K562 (cell line): ENCODE results near the gene LTBR. TPM values are rescaled to one million over a fixed set of nuclear protein-coding genes. Genes with fewer than 3 reads are reported as not detected.

Source experiments
- ATAC-seq: fragments of 200-7000 bp; cut with Tn5 transposase; 3 replicates; pipeline ENCODE4 v1.9.1; 2020; ENCODE audit warnings: moderate library complexity
- BruUV-seq: library from RNA; stranded (reverse); fragments of 400-500 nt; replicated peaks from 2 replicates; lab custom pipeline; 2021; lab: Mats Ljungman, UMichigan
- CTCF ChIA-PET: fragments of 300-600 bp; formaldehyde crosslinking; extraction: SDS; loops from one replicate; lab custom pipeline; 2021; ENCODE audit warnings: low intra/inter-chr PET ratio; lab: Yijun Ruan, JAX
- POLR2A ChIA-PET: fragments of 300-600, 350-650 bp; sonication (Branson Sonifier 250); formaldehyde crosslinking; extraction: SDS; loops from one replicate; lab custom pipeline; 2021; ENCODE audit warnings: antibody characterized with exemption, inconsistent platforms; lab: Yijun Ruan, JAX
- DNase-seq, 4 experiments: peaks; one replicate each; pipeline versions ENCODE4 v3.0.0 to v3.0.0-alpha.2; 2011 to 2018; ENCODE audit warnings: low spot score in 3 of 4, mixed read lengths in 3 of 4; ENCODE audit errors: extremely low read depth in 1 of 4
- FAIRE-seq: peaks from 2 replicates; lab custom pipeline; 2011; peaks lifted over from hg19 to GRCh38; lab: Jason Lieb, UNC
- H2AFZ ChIP-seq: 2 replicates; pipeline ENCODE4 v1.6.0; 2011; ENCODE audit warnings: low read depth, low read length, control low read depth, inconsistent platforms
- H3K27ac ChIP-seq: fragments of 200-600 bp; 3 replicates; pipeline ENCODE4 v1.8.0; 2011; ENCODE audit warnings: low read depth, mild to moderate bottlenecking, control low read depth, inconsistent platforms, low read length, moderate library complexity, mixed read lengths; ENCODE audit errors: extremely low read depth
- H3K27me3 ChIP-seq, 2 experiments: fragments of 300-600 bp in 1 of 2; 2 replicates in 1 of 2; 3 replicates in 1 of 2; pipeline versions ENCODE4 v1.6.0 to v1.8.0; 2011; ENCODE audit warnings: inconsistent platforms in 2 of 2, low read length in 2 of 2, mild to moderate bottlenecking in 1 of 2, mixed read lengths in 1 of 2, moderate library complexity in 1 of 2; ENCODE audit not compliant: control insufficient read depth in 2 of 2, insufficient read depth in 2 of 2
- H3K36me3 ChIP-seq: fragments of 300-600 bp; 3 replicates; pipeline ENCODE4 v1.8.0; 2011; ENCODE audit warnings: mild to moderate bottlenecking, low read length, inconsistent platforms; ENCODE audit not compliant: control insufficient read depth, insufficient read depth
- H3K4me1 ChIP-seq, 2 experiments: fragments of 200-600 bp in 1 of 2; replicated peaks in 1 of 2; 2 replicates in 1 of 2; 3 replicates in 1 of 2; pipeline versions ENCODE4 v1.5.1 to v1.8.0; 2011; ENCODE audit warnings: inconsistent platforms in 2 of 2, low read length in 2 of 2, mild to moderate bottlenecking in 1 of 2, mixed read lengths in 1 of 2, moderate library complexity in 1 of 2; ENCODE audit not compliant: control insufficient read depth in 2 of 2, insufficient read depth in 2 of 2
- H3K4me2 ChIP-seq: 2 replicates; pipeline ENCODE4 v1.6.1; 2011; ENCODE audit warnings: low read length, control low read depth, inconsistent platforms, mixed read lengths; ENCODE audit not compliant: insufficient read depth
- H3K4me3 ChIP-seq: fragments of 200-600 bp; sonication (generic), shearing (Covaris generic); 2 replicates; pipeline ENCODE4 v1.5.1; 2016; ENCODE audit warnings: control low read depth, inconsistent platforms
- H3K79me2 ChIP-seq: fragments of 200-600 bp; 3 replicates; pipeline ENCODE4 v1.8.0; 2011; ENCODE audit warnings: low read length, inconsistent platforms; ENCODE audit not compliant: control insufficient read depth, insufficient read depth
- H3K9ac ChIP-seq, 2 experiments: 2 replicates each; pipeline versions ENCODE4 v1.6.0 to v1.6.1; 2011; ENCODE audit warnings: low read depth in 2 of 2, low read length in 2 of 2, control low read depth in 1 of 2, inconsistent platforms in 1 of 2, mild to moderate bottlenecking in 1 of 2, mixed read lengths in 1 of 2; ENCODE audit not compliant: insufficient read depth in 1 of 2
- H3K9me1 ChIP-seq: one replicate; pipeline ENCODE4 v1.6.0; 2011; ENCODE audit warnings: inconsistent platforms, mild to moderate bottlenecking, low read length, moderate library complexity; ENCODE audit not compliant: control insufficient read depth, insufficient read depth
- H3K9me3 ChIP-seq: replicated peaks from 2 replicates; pipeline ENCODE4 v1.5.1; 2011; ENCODE audit warnings: low read depth, low read length, inconsistent platforms; ENCODE audit not compliant: control insufficient read depth, insufficient read depth
- H4K20me1 ChIP-seq: replicated peaks from 2 replicates; pipeline ENCODE4 v1.6.1; 2011; ENCODE audit warnings: low read length, inconsistent platforms, mixed read lengths; ENCODE audit not compliant: control insufficient read depth, insufficient read depth
- ATF1 ChIP-seq, 2 experiments: fragments of 450-650 bp in 1 of 2; IDR thresholded peaks; 2 replicates each; pipeline ENCODE4 v1.6.1; 2016; ENCODE audit warnings: missing compliant biosample characterization in 1 of 2, missing genetic modification characterization in 1 of 2
- BACH1 ChIP-seq: fragments of 200-800 bp; sonication (Bioruptor generic); IDR thresholded peaks from 2 replicates; pipeline ENCODE4 v1.6.1; 2016; ENCODE audit warnings: missing genetic modification characterization, missing compliant biosample characterization
- BDP1 ChIP-seq: IDR thresholded peaks from 3 replicates; pipeline ENCODE4 v1.6.1; 2011; ENCODE audit not compliant: insufficient read length, insufficient read depth
- CBFA2T2 ChIP-seq: fragments of 450-650 bp; conservative IDR thresholded peaks from 2 replicates; pipeline ENCODE4 v1.6.1; 2017; ENCODE audit warnings: mild to moderate bottlenecking
- CBX5 ChIP-seq: IDR thresholded peaks from 2 replicates; pipeline ENCODE4 v1.6.1; 2014; ENCODE audit warnings: low read depth, borderline replicate concordance
- EHMT2 ChIP-seq: fragments of 450-650 bp; IDR thresholded peaks from 2 replicates; pipeline ENCODE4 v1.6.1; 2018; ENCODE audit warnings: antibody characterized with exemption
- GATAD2B ChIP-seq: fragments of 450-650 bp; IDR thresholded peaks from 2 replicates; pipeline ENCODE4 v1.6.1; 2017; ENCODE audit warnings: mild to moderate bottlenecking, borderline replicate concordance
- LEF1 ChIP-seq: fragments of 450-650 bp; IDR thresholded peaks from 2 replicates; pipeline ENCODE4 v1.6.1; 2016; ENCODE audit warnings: mild to moderate bottlenecking
- NFIX ChIP-seq: fragments of 250-450 bp; sonication (Bioruptor Pico); IDR thresholded peaks from 2 replicates; pipeline ENCODE4 v1.4.0; 2020; ENCODE audit warnings: low read depth, mild to moderate bottlenecking, moderate library complexity
- POLR2A ChIP-seq: fragments of 450-650 bp; conservative IDR thresholded peaks from 2 replicates; pipeline ENCODE4 v1.6.1; 2016
- RBM14 ChIP-seq: fragments of 200-400 bp; formaldehyde crosslinking; IDR thresholded peaks from 2 replicates; pipeline ENCODE4 v1.6.1; 2018; ENCODE audit warnings: low read depth, mild to moderate bottlenecking, low read length, moderate library complexity, borderline replicate concordance; ENCODE audit not compliant: insufficient read depth
- SAFB ChIP-seq: fragments of 200-400 bp; formaldehyde crosslinking; IDR thresholded peaks from 2 replicates; pipeline ENCODE4 v1.6.1; 2017; ENCODE audit warnings: low read depth, low read length, borderline replicate concordance
- SETDB1 ChIP-seq: IDR thresholded peaks from one replicate; pipeline ENCODE4 v1.6.1; 2012; ENCODE audit warnings: low read length, control low read depth, inconsistent platforms
- STAT5B ChIP-seq: fragments of 250-450 bp; sonication (Bioruptor Pico); IDR thresholded peaks from 2 replicates; pipeline ENCODE4 v1.8.0; 2021; ENCODE audit warnings: mild to moderate bottlenecking, inconsistent platforms
- TGIF2 ChIP-seq: sonication (generic); formaldehyde crosslinking; IDR thresholded peaks from 2 replicates; pipeline ENCODE4 v1.8.1; 2022; ENCODE audit warnings: mild to moderate bottlenecking, missing genetic modification reagents, moderate library complexity
- ZC3H11A ChIP-seq: IDR thresholded peaks from 2 replicates; pipeline ENCODE4 v1.6.1; 2012; ENCODE audit warnings: low read depth, low read length, improper control_type of control experiment
- ZFP1 ChIP-seq: fragments of 450-650 bp; formaldehyde crosslinking; IDR thresholded peaks from 2 replicates; pipeline ENCODE4 v1.4.0; 2020; ENCODE audit warnings: mild to moderate bottlenecking, mixed read lengths
- ZNF24 ChIP-seq: fragments of 450-650 bp; IDR thresholded peaks from 2 replicates; pipeline ENCODE4 v1.6.1; 2016
- ZNF589 ChIP-seq: fragments of 200-800 bp; sonication (Bioruptor generic); IDR thresholded peaks from 2 replicates; pipeline ENCODE4 v1.6.1; 2016; ENCODE audit warnings: low read depth, missing genetic modification characterization, missing compliant biosample characterization
- ZNF79 ChIP-seq: fragments of 250-450 bp; sonication (Bioruptor Pico); IDR thresholded peaks from 2 replicates; pipeline ENCODE4 v1.4.0; 2020; ENCODE audit warnings: low read depth, mild to moderate bottlenecking, moderate library complexity
- WGBS: fragments of 100-300 bp; shearing (Covaris generic); methylation state at CpG from one replicate; pipeline ENCODE4 v1.1.6; 2016; ENCODE audit warnings: low coverage, mixed read lengths; ENCODE audit not compliant: insufficient coverage; ENCODE audit errors: missing lambda C conversion rate; 5-methylcytosine and 5-hydroxymethylcytosine counted together
- in situ Hi-C: fragments of 300-500 bp; cut with MboI; formaldehyde crosslinking; loops from 4 replicates; pipeline ENCODE4 v1.15.0; 2018; ENCODE audit warnings: inconsistent platforms, mixed read lengths
- intact Hi-C: fragments of 100-400 bp; cut with micrococcal nuclease; formaldehyde crosslinking; loops from 2 replicates; pipeline ENCODE4 v1.14.2; 2022
- polyA plus RNA-seq, 8 experiments: library from polyadenylated mRNA; depleted of rRNA in 4 of 8; stranded (reverse) in 5 of 8; unstranded in 3 of 8; fragments of >200 nt; fragmentation: Nextera tagmentation in 2 of 8; fragmentation: Illumina TruSeq in 1 of 8; extraction: Ambion mirVana in 2 of 8; extraction: Trizol in 1 of 8; gene quantifications; 2 replicates each; pipeline versions ENCODE4 v1.2.1 to v1.2.3, GENCODE V29; 2011 to 2014; ENCODE audit warnings: inconsistent platforms in 1 of 8, missing spikeins in 1 of 8
- total RNA-seq, 7 experiments: library from RNA; depleted of rRNA in 6 of 7; stranded (reverse); fragments of >200 nt in 6 of 7; fragmentation: Illumina TruSeq in 2 of 7; extraction: Trizol in 2 of 7; gene quantifications; 2 replicates each; pipeline versions ENCODE4 v1.2.1 to v1.2.3, GENCODE V29; 2011 to 2021; ENCODE audit warnings: low replicate concordance in 1 of 7

The LTBR gene
- total and polyA plus RNA-seq, 9 of the 15 experiments (the other 6 are each of a cell fraction or from before 2014, with no cell fraction given): 0.96 to 69.0 (median 35.3) TPM

DNA sequence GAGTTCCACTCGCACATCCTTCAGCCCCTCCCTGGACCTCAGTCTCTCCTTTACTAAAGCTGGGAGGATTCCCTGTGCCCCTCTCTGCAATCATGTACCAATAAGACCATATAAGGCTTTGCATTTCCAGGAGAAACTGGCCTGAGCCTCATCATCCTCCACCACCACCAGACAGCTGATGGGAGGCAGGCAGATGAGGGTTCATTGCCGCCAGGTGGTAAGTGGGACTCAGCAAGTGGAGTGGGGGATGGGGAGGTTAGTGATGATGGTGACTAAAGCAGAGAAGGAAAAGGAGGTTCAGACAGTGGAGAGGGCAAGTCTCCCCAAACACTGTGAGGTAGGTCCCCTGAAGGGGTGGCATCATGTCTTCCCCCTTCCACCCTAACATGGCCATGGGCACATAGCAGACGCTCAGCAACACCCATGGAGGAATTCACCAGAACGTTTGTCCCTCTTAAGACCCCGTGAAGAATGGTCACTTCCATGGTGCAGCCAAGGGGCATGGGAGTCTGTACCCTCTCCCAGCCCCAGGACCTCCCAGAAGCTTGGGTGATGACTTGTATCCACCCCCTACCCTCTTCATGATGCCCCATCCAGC, 37.6 kb upstream of the LTBR start:
- peaks cover 6% of the 10 kb centered on the region for H3K79me2 ChIP-seq
- H4K20me1 ChIP-seq: peaks cover 11% of the 10 kb centered on the region; the same call in 1 of the 2 replicates
- H3K9ac ChIP-seq: no peak overlapping the region
- H3K27ac ChIP-seq: no peak overlapping the region
- H2AFZ ChIP-seq: no peak overlapping the region
- TF ChIP-seq RBM14 (no peak), NFIX (CRISPR knock-in tag) (no peak), ZNF24 (no peak), STAT5B (CRISPR knock-in tag) (no peak), CBFA2T2 (no peak)
- ChIA-PET POLR2A (interaction anchor here (0.8 to 1.9 kb wide), 5 partner anchors 9 to 124 kb away, joined by 3 to 12 read pairs (median 3); partner anchors contain the start of gene VAMP1), CTCF (no interaction called here)
- BruUV-seq: no TSS peak
- ATAC-seq (no peak), FAIRE-seq (no peak), DNase-seq (no peak)
- no peaks in the 10 kb centered on the region for H3K9me3 ChIP-seq
- peaks cover 32% of the 10 kb centered on the region in 2 experiments for H3K4me1 ChIP-seq
- WGBS: 8% methylated on average over 5 of the region's 5 CpGs
- no peak overlapping the region for H3K4me2 ChIP-seq
- H3K4me3 ChIP-seq: no peak overlapping the region
- peaks cover 0 to 19% of the 10 kb centered on the region in 2 experiments; a peak in 2 of 5 replicates for H3K27me3 ChIP-seq
- intact Hi-C loops (no loop called here), in situ Hi-C loops (no loop called here)
- H3K9me1 ChIP-seq: no peaks in the 10 kb centered on the region
- no peaks in the 10 kb centered on the region for H3K36me3 ChIP-seq

DNA sequence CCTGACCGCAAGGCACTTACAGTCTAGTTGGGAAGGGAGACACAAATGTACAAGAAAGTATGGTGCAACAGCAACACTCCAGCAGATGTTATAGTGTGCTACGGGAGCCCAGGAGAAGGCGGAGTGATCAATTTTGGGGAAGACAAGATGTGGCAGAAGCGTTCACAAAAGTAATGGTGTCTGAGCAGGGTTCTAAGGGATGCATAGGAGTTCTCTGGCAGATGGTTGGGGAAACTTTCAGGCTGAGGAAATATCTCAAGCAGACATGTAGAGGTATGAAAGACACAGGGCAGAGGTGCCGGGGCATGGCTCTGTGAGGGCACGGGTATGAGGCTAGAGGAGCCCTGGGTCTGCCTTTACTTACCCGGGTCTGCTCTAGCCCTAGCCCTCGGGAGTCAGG, 37.0 kb upstream of the LTBR start:
- peaks cover 26 to 32% of the 10 kb centered on the region in 2 experiments for H3K4me1 ChIP-seq
- ATAC-seq: no peak
- TF ChIP-seq SAFB: no peak
- no peak for TF ChIP-seq ZC3H11A
- no peak for TF ChIP-seq BACH1 (tag)
- no peak for TF ChIP-seq SETDB1
- no peak for TF ChIP-seq CBX5
- no peak for TF ChIP-seq BDP1
- no peak for TF ChIP-seq ZFP1 (CRISPR knock-in tag)
- no peak for TF ChIP-seq POLR2A
- no peak for TF ChIP-seq GATAD2B
- TF ChIP-seq TGIF2 (CRISPR knock-in tag): no peak
- TF ChIP-seq ZNF79 (CRISPR knock-in tag): no peak
- no peak for TF ChIP-seq EHMT2
- TF ChIP-seq ZNF589 (CRISPR knock-in tag): no peak
- no peak for TF ChIP-seq ATF1 (CRISPR knock-in tag; IDR thresholded peaks at IDR 0.05)
- no peak for TF ChIP-seq ATF1 (tag; IDR thresholded peaks at IDR 0.05)
- no peak for TF ChIP-seq LEF1

More for the DNA sequence above, 37.0 kb upstream of the LTBR start:
- Histone ChIP-seq H3K9me1 (no peaks in the 10 kb centered on the region), H3K9ac (no peak overlapping the region; a peak in 1 of 4 replicates), H3K79me2 (peaks cover under 1% of the 10 kb centered on the region; the same call in 2 of the 3 replicates), H3K27me3 (peaks cover 0 to 19% of the 10 kb centered on the region in 2 experiments; a peak in 2 of 5 replicates), H2AFZ (no peak overlapping the region), H3K27ac (no peak overlapping the region), H3K4me2 (no peak overlapping the region), H3K9me3 (no peaks in the 10 kb centered on the region), H3K36me3 (no peaks in the 10 kb centered on the region), H3K4me3 (no peak overlapping the region), H4K20me1 (peaks cover 11% of the 10 kb centered on the region; the same call in 1 of the 2 replicates)
- WGBS: 64% methylated on average over 8 of the region's 8 CpGs
- DNase-seq: no peak
- ChIA-PET POLR2A (interaction anchor here (0.5 to 1.9 kb wide), 2 partner anchors 9 to 22 kb away, joined by 4 to 11 read pairs; no protein-coding TSS in a partner anchor), CTCF (no interaction called here)
- FAIRE-seq: no peak
- in situ Hi-C loops (no loop called here), intact Hi-C loops (no loop called here)
- no TSS peak for BruUV-seq
